T-cell (primary cell): Measurements from ENCODE around the gene FAM227B. TPM values are rescaled to one million over a fixed set of nuclear protein-coding genes. Genes with fewer than 3 reads are reported as not detected.
"Not testable (repeated sequence)": the region's sequence is repeated elsewhere in the genome, so short reads cannot be mapped to it uniquely, and the experiment has no call there.

Experiments
- ATAC-seq, 4 experiments: fragments of 200-7000 bp in 3 of 4; fragments of 150-1000 bp in 1 of 4; cut with Tn5 transposase; replicated peaks in 1 of 4; 1 replicate in 3 of 4; 2 replicates in 1 of 4; pipeline ENCODE4 v1.10.0; 2021; ENCODE audit warnings: moderate library complexity in 3 of 4, mild to moderate bottlenecking in 2 of 4, moderate number of reproducible peaks in 1 of 4
- CTCF ChIA-PET, 2 donors: fragments of 300-600 bp; sonication (Branson Sonifier 250); formaldehyde crosslinking; loops; one replicate each; lab custom pipeline; 2022; ENCODE audit warnings: antibody characterized with exemption in 2 of 2; lab: Charles Lee
- POLR2A ChIA-PET, 2 donors: fragments of 300-600 bp; sonication (Branson Sonifier 250); formaldehyde crosslinking; loops; one replicate each; lab custom pipeline; 2022; ENCODE audit warnings: antibody characterized with exemption in 2 of 2; lab: Charles Lee
- DNase-seq, 35 experiments: peaks; one replicate each; pipeline versions ENCODE4 v3.0.0 to v3.0.0-alpha.2; 2013 to 2023
- H3K27ac ChIP-seq: one replicate; pipeline ENCODE4 v1.5.1; 2013; ENCODE audit warnings: low read length
- H3K27me3 ChIP-seq, 2 experiments: replicated peaks in 1 of 2; 1 replicate in 1 of 2; 2 replicates in 1 of 2; pipeline versions ENCODE4 v1.6.1 to v1.7.0; 2013; ENCODE audit warnings: low read length in 1 of 2, mixed read lengths in 1 of 2; ENCODE audit not compliant: control insufficient read depth in 2 of 2, insufficient read depth in 2 of 2; ENCODE audit errors: extremely low read depth in 1 of 2
- H3K36me3 ChIP-seq, 2 donors: 1 replicate in 1 of 2; 2 replicates in 1 of 2; pipeline versions ENCODE4 v1.6.1 to v1.7.0; 2013; ENCODE audit warnings: low read length in 1 of 2; ENCODE audit not compliant: control insufficient read depth in 2 of 2, insufficient read depth in 1 of 2; ENCODE audit errors: extremely low read depth in 1 of 2
- H3K4me1 ChIP-seq, 2 experiments: 1 replicate in 1 of 2; 2 replicates in 1 of 2; pipeline versions ENCODE4 v1.6.1 to v1.7.0; 2013; ENCODE audit warnings: low read length in 2 of 2, mixed read lengths in 1 of 2; ENCODE audit not compliant: insufficient read depth in 2 of 2, control insufficient read depth in 1 of 2; ENCODE audit errors: extremely low read depth in 1 of 2
- H3K4me3 ChIP-seq, 2 donors: 1 replicate in 1 of 2; 2 replicates in 1 of 2; pipeline versions ENCODE4 v1.5.1 to v1.7.0; 2013; ENCODE audit warnings: mild to moderate bottlenecking in 2 of 2, low read length in 1 of 2, moderate library complexity in 1 of 2; ENCODE audit not compliant: control insufficient read depth in 1 of 2; ENCODE audit errors: extremely low read depth in 1 of 2
- H3K9me3 ChIP-seq: 2 replicates; pipeline ENCODE4 v1.7.0; 2013
- H3K27ac Mint-ChIP-seq, 2 donors: one replicate each; pipeline ENCODE4 v1.8.0; 2020 to 2021; ENCODE audit warnings: mild to moderate bottlenecking in 2 of 2, mixed read lengths in 2 of 2
- H3K27me3 Mint-ChIP-seq, 2 donors: one replicate each; pipeline ENCODE4 v1.8.0; 2021 to 2022; ENCODE audit warnings: mixed read lengths in 2 of 2
- H3K36me3 Mint-ChIP-seq: one replicate; pipeline ENCODE4 v1.8.0; 2021; ENCODE audit warnings: mixed read lengths
- H3K4me1 Mint-ChIP-seq, 3 donors: one replicate each; pipeline ENCODE4 v1.8.0; 2020 to 2022; ENCODE audit warnings: mixed read lengths in 3 of 3, mild to moderate bottlenecking in 1 of 3
- H3K4me3 Mint-ChIP-seq, 3 donors: one replicate each; pipeline ENCODE4 v1.8.0; 2020 to 2022; ENCODE audit warnings: mild to moderate bottlenecking in 3 of 3, mixed read lengths in 3 of 3, moderate library complexity in 3 of 3
- H3K9me3 Mint-ChIP-seq, 3 donors: one replicate each; pipeline ENCODE4 v1.8.0; 2020 to 2022; ENCODE audit warnings: mixed read lengths in 3 of 3
- WGBS: methylation state at CpG from one replicate; pipeline ENCODE4 v1.1.5; 2013; ENCODE audit warnings: missing lambda C conversion rate; ENCODE audit not compliant: insufficient coverage; 5-methylcytosine and 5-hydroxymethylcytosine counted together
- total RNA-seq, 35 experiments: library from RNA in 6 of 35; stranded (reverse) in 6 of 35; fragments of 120-200 nt in 1 of 35; gene quantifications; one replicate each; pipeline versions ENCODE4 v1.2.1 to v1.2.4 and lab custom pipeline; 2013 to 2026

FAM227B gene
- total RNA-seq, 5 donors from 2014 or later (not counting 1 experiment from before 2014, with no cell fraction given): 4.7 to 11.2 (median 8.0) TPM

DNA sequence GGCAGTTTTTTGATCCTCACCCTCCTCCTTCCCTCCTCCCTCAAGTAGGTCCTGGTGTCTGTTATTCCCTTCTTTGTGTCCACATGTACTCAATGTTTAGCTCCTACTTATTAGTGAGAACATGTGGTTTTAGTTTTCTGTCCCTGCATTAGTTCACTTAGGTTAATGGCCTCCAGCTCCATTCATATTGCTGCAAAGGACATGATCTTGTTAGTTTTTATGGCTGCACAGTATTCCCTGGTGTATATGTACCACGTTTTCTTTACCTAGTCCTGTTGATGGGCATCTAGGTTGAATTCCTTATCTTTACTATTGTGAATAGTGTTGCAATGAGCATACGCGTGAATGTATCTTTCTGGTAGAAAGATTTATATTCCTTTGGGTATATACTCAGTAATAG, 259.2 kb downstream of the FAM227B start:
- H3K4me3 ChIP-seq: no peak overlapping the region
- H3K27ac Mint-ChIP-seq: no peak overlapping the region
- H3K27ac ChIP-seq: no peak overlapping the region
- WGBS: 100% methylated on average over 2 of the region's 3 CpGs
- ChIA-PET POLR2A (no interaction called here), CTCF (no interaction called here)
- H3K9me3 ChIP-seq: no peaks in the 10 kb centered on the region
- no peak overlapping the region for H3K4me3 Mint-ChIP-seq
- no peaks in the 10 kb centered on the region for H3K27me3 Mint-ChIP-seq
- peaks cover 15% of the 10 kb centered on the region for H3K36me3 Mint-ChIP-seq
- no peaks in the 10 kb centered on the region for H3K4me1 Mint-ChIP-seq
- H3K36me3 ChIP-seq: no peaks in the 10 kb centered on the region
- peaks cover 10 to 24% (median 18%) of the 10 kb centered on the region in 3 donors for H3K9me3 Mint-ChIP-seq
- H3K4me1 ChIP-seq: no peaks in the 10 kb centered on the region
- H3K27me3 ChIP-seq: no peaks in the 10 kb centered on the region
- no peak for DNase-seq
- no peak for ATAC-seq

DNA sequence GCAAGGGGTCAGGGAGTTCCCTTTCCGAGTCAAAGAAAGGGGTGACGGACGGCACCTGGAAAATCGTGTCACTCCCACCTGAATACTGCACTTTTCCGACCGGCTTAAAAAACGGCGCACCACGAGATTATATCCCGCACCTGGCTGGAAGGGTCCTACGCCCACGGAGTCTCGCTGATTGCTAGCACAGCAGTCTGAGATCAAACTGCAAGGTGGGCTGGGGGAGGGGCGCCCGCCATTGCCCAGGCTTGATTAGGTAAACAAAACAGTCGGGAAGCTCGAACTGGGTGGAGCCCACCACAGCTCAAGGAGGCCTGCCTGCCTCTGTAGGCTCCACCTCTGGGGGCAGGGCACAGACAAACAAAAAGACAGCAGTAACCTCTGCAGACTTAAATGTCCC, 266.2 kb downstream of the FAM227B start:
- H3K4me1 ChIP-seq, POLR2A ChIA-PET, H3K27ac Mint-ChIP-seq, ATAC-seq, H3K4me1 Mint-ChIP-seq, DNase-seq, CTCF ChIA-PET, H3K4me3 Mint-ChIP-seq, H3K4me3 ChIP-seq, H3K27ac ChIP-seq, H3K27me3 Mint-ChIP-seq, H3K36me3 ChIP-seq, H3K9me3 ChIP-seq, H3K27me3 ChIP-seq: not testable (repeated sequence)
- Mint-ChIP-seq H3K36me3 (peaks cover 24% of the 10 kb centered on the region), H3K9me3 (peaks cover 5 to 28% (median 9%) of the 10 kb centered on the region in 3 donors)
- WGBS: 100% methylated on average over 4 of the region's 17 CpGs

GRCh38 chr15:49343546-49343945, 277.1 kb downstream of the FAM227B start:
- no peak overlapping the region for H3K4me3 Mint-ChIP-seq
- peaks cover 66% of the 10 kb centered on the region for H3K36me3 Mint-ChIP-seq
- ATAC-seq (no peak), DNase-seq (no peak)
- CTCF ChIA-PET: no interaction called here
- no peaks in the 10 kb centered on the region for H3K4me1 Mint-ChIP-seq
- Histone ChIP-seq H3K4me3 (no peak overlapping the region), H3K9me3 (no peaks in the 10 kb centered on the region), H3K4me1 (no peaks in the 10 kb centered on the region), H3K36me3 (no peaks in the 10 kb centered on the region), H3K27ac (no peak overlapping the region), H3K27me3 (no peaks in the 10 kb centered on the region)
- POLR2A ChIA-PET: no interaction called here
- no peaks in the 10 kb centered on the region for H3K27me3 Mint-ChIP-seq
- no peak overlapping the region for H3K27ac Mint-ChIP-seq
- H3K9me3 Mint-ChIP-seq: peaks cover 4 to 19% (median 5%) of the 10 kb centered on the region in 3 donors

GRCh38 chr15:49339656-49340055, 281.0 kb downstream of the FAM227B start:
- POLR2A ChIA-PET: no interaction called here
- peaks cover 5 to 19% (median 6%) of the 10 kb centered on the region in 3 donors for H3K9me3 Mint-ChIP-seq
- no peaks in the 10 kb centered on the region for H3K27me3 Mint-ChIP-seq
- ATAC-seq (no peak), DNase-seq (no peak)
- no peak overlapping the region for H3K4me3 Mint-ChIP-seq
- H3K27me3 ChIP-seq: no peaks in the 10 kb centered on the region
- CTCF ChIA-PET: no interaction called here
- peaks cover 64% of the 10 kb centered on the region for H3K36me3 Mint-ChIP-seq
- H3K36me3 ChIP-seq: no peaks in the 10 kb centered on the region
- H3K4me1 Mint-ChIP-seq: no peaks in the 10 kb centered on the region
- no peak overlapping the region for H3K4me3 ChIP-seq
- no peaks in the 10 kb centered on the region for H3K9me3 ChIP-seq
- 100% methylated on average over 2 of the region's 10 CpGs for WGBS
- no peak overlapping the region for H3K27ac Mint-ChIP-seq
- H3K27ac ChIP-seq: no peak overlapping the region
- no peaks in the 10 kb centered on the region for H3K4me1 ChIP-seq

- Mint-ChIP-seq H3K27me3 (no peaks in the 10 kb centered on the region), H3K36me3 (peaks cover 47% of the 10 kb centered on the region), H3K27ac (no peak overlapping the region), H3K9me3 (no peaks in the 10 kb centered on the region), H3K4me3 (no peak overlapping the region), H3K4me1 (no peaks in the 10 kb centered on the region)
- CTCF ChIA-PET: no interaction called here
- Histone ChIP-seq H3K36me3 (peaks cover 3 to 11% of the 10 kb centered on the region in 2 donors), H3K27ac (no peak overlapping the region), H3K9me3 (no peaks in the 10 kb centered on the region), H3K4me3 (no peak overlapping the region), H3K27me3 (no peaks in the 10 kb centered on the region), H3K4me1 (no peaks in the 10 kb centered on the region)
- DNase-seq (no peak), ATAC-seq (no peak)
- POLR2A ChIA-PET: no interaction called here
- WGBS: 88% methylated on average over 2 of the region's 3 CpGs
These were observed 288.7 kb downstream of the FAM227B start for GRCh38 chr15:49331951-49332350.

DNA sequence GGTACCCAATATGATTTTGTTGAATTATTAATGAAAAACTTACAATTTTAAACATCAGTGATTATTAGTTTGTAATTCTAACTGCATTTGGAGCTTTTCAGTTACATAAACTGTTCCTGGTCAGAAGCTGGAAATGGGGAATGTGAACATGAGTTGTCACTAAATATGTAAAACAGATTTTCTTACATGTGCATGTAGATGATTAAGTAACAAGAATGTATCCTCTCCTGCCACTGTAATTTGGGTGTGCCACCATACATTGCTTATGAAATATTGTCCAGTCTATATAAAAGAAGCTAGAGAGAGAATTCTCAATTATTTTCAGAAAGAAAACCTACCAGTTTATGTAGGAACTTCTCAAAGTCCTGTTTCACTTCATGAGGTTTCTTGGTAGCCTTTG, 289.2 kb downstream of the FAM227B start:
- H3K27me3 Mint-ChIP-seq: no peaks in the 10 kb centered on the region
- Histone ChIP-seq H3K27ac (no peak overlapping the region), H3K4me1 (no peaks in the 10 kb centered on the region), H3K27me3 (no peaks in the 10 kb centered on the region), H3K36me3 (peaks cover 3 to 11% of the 10 kb centered on the region in 2 donors), H3K4me3 (no peak overlapping the region), H3K9me3 (no peaks in the 10 kb centered on the region)
- H3K27ac Mint-ChIP-seq: no peak overlapping the region
- no peaks in the 10 kb centered on the region for H3K4me1 Mint-ChIP-seq
- H3K9me3 Mint-ChIP-seq: no peaks in the 10 kb centered on the region
- CTCF ChIA-PET: no interaction called here
- POLR2A ChIA-PET: no interaction called here
- no peak overlapping the region for H3K4me3 Mint-ChIP-seq
- ATAC-seq (no peak), DNase-seq (no peak)
- peaks cover 44% of the 10 kb centered on the region for H3K36me3 Mint-ChIP-seq

GRCh38 chr15:49330166-49330565, 290.5 kb downstream of the FAM227B start:
- ATAC-seq (no peak), DNase-seq (no peak)
- ChIA-PET CTCF (no interaction called here), POLR2A (no interaction called here)
- Histone ChIP-seq H3K4me3 (no peak overlapping the region), H3K9me3 (no peaks in the 10 kb centered on the region), H3K4me1 (no peaks in the 10 kb centered on the region), H3K27ac (no peak overlapping the region), H3K27me3 (no peaks in the 10 kb centered on the region), H3K36me3 (peaks cover 3 to 11% of the 10 kb centered on the region in 2 donors)
- peaks cover 41% of the 10 kb centered on the region for H3K36me3 Mint-ChIP-seq
- H3K27ac Mint-ChIP-seq: no peak overlapping the region
- no peaks in the 10 kb centered on the region for H3K27me3 Mint-ChIP-seq
- no peaks in the 10 kb centered on the region for H3K9me3 Mint-ChIP-seq
- H3K4me1 Mint-ChIP-seq: no peaks in the 10 kb centered on the region
- H3K4me3 Mint-ChIP-seq: no peak overlapping the region
